ENCODE results near the gene RNF41.

The RNF41 gene

DNA sequence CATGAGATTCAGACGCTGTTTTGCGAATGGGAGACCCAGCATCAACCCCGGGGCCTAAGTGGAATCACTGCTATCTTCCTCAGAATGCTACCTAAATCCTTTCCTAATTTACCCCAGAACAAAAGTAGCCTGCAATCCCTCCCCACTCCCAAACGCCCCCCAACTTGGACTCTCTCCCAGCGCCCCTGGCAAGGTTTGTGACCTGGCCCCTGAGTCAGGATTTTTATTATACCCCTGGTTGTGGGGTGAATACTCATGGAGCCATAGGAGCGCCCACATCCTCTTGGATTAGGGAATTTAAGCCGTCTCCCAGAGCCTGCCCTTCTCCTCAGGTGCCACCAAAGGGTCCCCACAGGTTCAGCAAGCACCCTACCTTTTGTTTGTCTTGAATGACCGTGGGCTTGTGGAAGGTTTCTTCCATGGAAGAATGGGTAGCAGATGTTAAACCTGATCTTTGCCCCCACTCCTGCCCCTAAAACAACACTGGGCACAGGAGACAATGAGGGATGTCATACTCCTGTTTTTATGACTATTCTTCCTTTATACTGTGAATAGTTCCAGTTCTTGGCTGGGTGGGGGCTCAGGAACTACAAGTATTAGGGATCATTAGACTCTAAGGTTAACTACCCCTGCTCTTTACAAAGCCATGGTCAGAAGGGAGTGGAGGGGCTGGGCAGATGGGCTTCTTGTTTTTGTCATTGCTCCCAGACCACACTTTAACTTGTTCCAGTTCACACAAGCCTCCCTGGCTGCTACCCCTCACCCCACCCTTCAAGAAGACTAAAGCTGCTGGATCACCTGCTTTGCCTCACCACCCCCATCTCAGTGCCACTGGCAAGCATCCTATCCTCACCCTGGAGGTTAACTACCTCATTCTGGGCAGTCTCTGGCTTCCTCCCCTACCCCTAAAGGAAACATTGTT lies 68.7 kb downstream of the RNF41 start:
- no peak for DNase-seq (ENCODE audit: low spot score)
